Parathyroid adenoma (tissue), 2 donors: Measurements from ENCODE around the gene PLXNC1.

Experiments
- H2AFZ ChIP-seq: fragments of 300-600 bp; sonication (generic); one replicate; pipeline ENCODE4 v1.7.0; 2017; ENCODE audit warnings: antibody characterized with exemption, mild to moderate bottlenecking
- H3K27ac ChIP-seq: fragments of 300-600 bp; sonication (generic); one replicate; pipeline ENCODE4 v1.7.0; 2017
- H3K27me3 ChIP-seq: fragments of 300-600 bp; sonication (generic); one replicate; pipeline ENCODE4 v1.7.0; 2017; ENCODE audit warnings: low read length; ENCODE audit not compliant: control insufficient read depth, insufficient read depth
- H3K36me3 ChIP-seq: fragments of 300-600 bp; sonication (generic); one replicate; pipeline ENCODE4 v1.7.0; 2017; ENCODE audit warnings: low read length; ENCODE audit not compliant: control insufficient read depth, insufficient read depth
- H3K4me1 ChIP-seq: fragments of 300-600 bp; sonication (generic); one replicate; pipeline ENCODE4 v1.7.0; 2017; ENCODE audit warnings: control low read depth
- H3K4me2 ChIP-seq: fragments of 300-600 bp; sonication (generic); one replicate; pipeline ENCODE4 v1.7.0; 2017; ENCODE audit warnings: low read length
- H3K4me3 ChIP-seq: fragments of 300-600 bp; sonication (generic); one replicate; pipeline ENCODE4 v1.7.0; 2017; ENCODE audit warnings: low read depth, low read length
- H3K79me2 ChIP-seq: fragments of 300-600 bp; sonication (generic); one replicate; pipeline ENCODE4 v1.7.0; 2017; ENCODE audit warnings: control low read depth
- H3K9ac ChIP-seq: fragments of 300-600 bp; sonication (generic); one replicate; pipeline ENCODE4 v1.7.0; 2017; ENCODE audit warnings: mild to moderate bottlenecking
- H3K9me3 ChIP-seq: fragments of 300-600 bp; sonication (generic); one replicate; pipeline ENCODE4 v1.7.0; 2017; ENCODE audit warnings: low read length; ENCODE audit not compliant: control insufficient read depth
- TF ChIP-seq, protein P1 (sequence below): fragments of 300-600 bp; sonication (generic); IDR thresholded peaks from one replicate; pipeline ENCODE4 v1.7.0; 2017; ENCODE audit warnings: antibody characterized with exemption, mild to moderate bottlenecking
- donor health status: primary hyperparathyroidism.

PLXNC1 gene

DNA sequence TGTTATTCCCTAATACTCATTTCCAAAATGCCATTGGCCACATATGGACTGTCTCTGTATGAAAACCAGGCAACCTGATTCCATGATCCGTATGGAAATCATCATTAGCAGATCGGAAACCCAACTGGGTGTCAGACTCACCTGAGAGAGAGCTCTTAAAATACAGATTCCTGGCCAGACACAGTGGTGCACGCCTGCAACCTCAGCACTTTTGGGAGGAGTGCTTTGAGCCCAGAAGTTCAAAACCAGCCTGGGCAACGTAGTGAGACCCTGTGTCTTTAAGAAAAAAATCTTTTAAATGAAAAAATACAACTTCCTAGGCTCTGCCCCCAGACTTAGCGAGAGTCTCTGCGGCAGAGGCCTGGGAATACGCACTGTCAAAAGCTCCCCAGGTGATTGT, 37.4 kb downstream of the PLXNC1 start:
- no peak overlapping the region for H2AFZ ChIP-seq
- H3K4me2 ChIP-seq, result no peak overlapping the region
- no peaks in the 10 kb centered on the region for H3K9me3 ChIP-seq
- no peak overlapping the region for H3K27ac ChIP-seq
- no peaks in the 10 kb centered on the region for H3K36me3 ChIP-seq
- no peaks in the 10 kb centered on the region for H3K27me3 ChIP-seq
- no peaks in the 10 kb centered on the region for H3K79me2 ChIP-seq
- H3K4me1 ChIP-seq, result no peaks in the 10 kb centered on the region
- no peak overlapping the region for H3K9ac ChIP-seq
- no peak overlapping the region for H3K4me3 ChIP-seq
- TF ChIP-seq, protein P1, sequence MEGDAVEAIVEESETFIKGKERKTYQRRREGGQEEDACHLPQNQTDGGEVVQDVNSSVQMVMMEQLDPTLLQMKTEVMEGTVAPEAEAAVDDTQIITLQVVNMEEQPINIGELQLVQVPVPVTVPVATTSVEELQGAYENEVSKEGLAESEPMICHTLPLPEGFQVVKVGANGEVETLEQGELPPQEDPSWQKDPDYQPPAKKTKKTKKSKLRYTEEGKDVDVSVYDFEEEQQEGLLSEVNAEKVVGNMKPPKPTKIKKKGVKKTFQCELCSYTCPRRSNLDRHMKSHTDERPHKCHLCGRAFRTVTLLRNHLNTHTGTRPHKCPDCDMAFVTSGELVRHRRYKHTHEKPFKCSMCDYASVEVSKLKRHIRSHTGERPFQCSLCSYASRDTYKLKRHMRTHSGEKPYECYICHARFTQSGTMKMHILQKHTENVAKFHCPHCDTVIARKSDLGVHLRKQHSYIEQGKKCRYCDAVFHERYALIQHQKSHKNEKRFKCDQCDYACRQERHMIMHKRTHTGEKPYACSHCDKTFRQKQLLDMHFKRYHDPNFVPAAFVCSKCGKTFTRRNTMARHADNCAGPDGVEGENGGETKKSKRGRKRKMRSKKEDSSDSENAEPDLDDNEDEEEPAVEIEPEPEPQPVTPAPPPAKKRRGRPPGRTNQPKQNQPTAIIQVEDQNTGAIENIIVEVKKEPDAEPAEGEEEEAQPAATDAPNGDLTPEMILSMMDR, result no peak

DNA sequence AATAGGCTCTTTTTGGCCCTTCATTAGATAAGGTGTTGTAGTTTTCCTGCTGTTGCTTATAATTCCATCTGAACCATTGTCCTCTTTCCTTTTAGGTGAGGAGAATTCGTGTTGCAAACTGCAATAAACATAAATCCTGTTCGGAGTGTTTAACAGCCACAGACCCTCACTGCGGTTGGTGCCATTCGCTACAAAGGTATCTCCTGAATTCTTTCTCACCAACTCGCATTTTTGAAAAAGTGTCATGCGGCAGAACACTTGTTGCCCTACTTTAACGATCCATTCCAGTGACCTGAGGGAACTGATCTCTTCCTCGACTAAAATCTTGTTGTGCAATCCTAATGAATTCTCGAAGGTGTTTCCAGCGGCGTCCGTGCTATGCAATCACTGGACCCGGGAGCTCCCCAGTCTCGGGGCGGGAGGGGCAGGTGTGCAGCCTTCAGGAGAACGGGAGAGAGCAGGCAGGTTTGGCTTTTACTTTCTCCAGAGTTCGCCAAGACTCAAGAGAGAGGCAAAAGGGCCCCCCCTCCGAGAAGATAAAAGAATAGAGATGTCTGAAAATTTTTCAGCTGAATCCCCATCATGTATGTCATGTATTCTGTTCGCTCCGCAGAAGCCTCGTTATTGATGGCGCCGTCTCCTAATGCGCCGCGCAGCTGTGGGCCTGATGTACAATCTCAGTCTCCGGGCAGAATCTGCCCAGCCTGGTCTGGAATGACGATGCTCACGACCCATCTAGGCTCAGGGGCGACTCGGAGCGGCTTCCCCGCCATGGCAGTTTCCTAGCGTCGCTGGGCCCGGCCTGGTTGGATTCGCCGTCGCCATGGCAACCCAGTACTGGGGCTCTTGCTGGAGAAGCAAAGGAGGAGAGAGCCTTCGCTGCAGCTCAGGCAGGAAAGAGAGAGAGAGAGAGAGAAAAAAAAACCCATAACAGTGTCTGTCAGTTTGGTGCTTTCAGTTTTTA, 38.2 kb downstream of the PLXNC1 start:
- TF ChIP-seq, protein P1, result no peak
- no peaks in the 10 kb centered on the region for H3K36me3 ChIP-seq
- no peak overlapping the region for H3K9ac ChIP-seq
- no peak overlapping the region for H3K4me3 ChIP-seq
- H3K9me3 ChIP-seq, result no peaks in the 10 kb centered on the region
- H3K4me2 ChIP-seq, result no peak overlapping the region
- H3K27me3 ChIP-seq, result no peaks in the 10 kb centered on the region
- H3K27ac ChIP-seq, result no peak overlapping the region
- H3K4me1 ChIP-seq, result no peaks in the 10 kb centered on the region
- no peaks in the 10 kb centered on the region for H3K79me2 ChIP-seq
- H2AFZ ChIP-seq, result peak overlapping the region; percentile 56

DNA sequence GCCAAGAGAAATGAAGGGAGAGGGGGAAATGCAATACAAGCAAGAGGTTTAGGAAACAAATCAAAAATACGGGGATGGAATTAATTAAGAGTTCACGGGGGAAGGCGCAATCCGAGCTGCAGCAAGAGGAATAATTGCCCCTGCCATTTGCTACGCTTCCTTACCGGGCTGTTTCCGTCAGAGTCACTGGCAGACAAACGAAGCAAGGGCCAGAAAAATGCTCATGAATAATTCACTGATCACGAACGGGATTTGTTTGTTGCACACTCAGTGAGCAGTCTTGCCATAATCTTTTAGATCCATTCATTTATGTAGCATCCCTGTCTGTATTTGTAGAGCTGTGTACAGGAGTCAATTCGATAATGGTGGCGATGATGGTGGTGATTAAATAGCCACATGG, 39.0 kb downstream of the PLXNC1 start:
- no peaks in the 10 kb centered on the region for H3K9me3 ChIP-seq
- H3K79me2 ChIP-seq, result no peaks in the 10 kb centered on the region
- TF ChIP-seq, protein P1, result no peak
- no peak overlapping the region for H3K9ac ChIP-seq
- H3K27me3 ChIP-seq, result no peaks in the 10 kb centered on the region
- H3K36me3 ChIP-seq, result no peaks in the 10 kb centered on the region
- H3K27ac ChIP-seq, result no peak overlapping the region
- H3K4me2 ChIP-seq, result no peak overlapping the region
- no peaks in the 10 kb centered on the region for H3K4me1 ChIP-seq
- H2AFZ ChIP-seq, result peak overlapping the region; percentile 56
- H3K4me3 ChIP-seq, result no peak overlapping the region

DNA sequence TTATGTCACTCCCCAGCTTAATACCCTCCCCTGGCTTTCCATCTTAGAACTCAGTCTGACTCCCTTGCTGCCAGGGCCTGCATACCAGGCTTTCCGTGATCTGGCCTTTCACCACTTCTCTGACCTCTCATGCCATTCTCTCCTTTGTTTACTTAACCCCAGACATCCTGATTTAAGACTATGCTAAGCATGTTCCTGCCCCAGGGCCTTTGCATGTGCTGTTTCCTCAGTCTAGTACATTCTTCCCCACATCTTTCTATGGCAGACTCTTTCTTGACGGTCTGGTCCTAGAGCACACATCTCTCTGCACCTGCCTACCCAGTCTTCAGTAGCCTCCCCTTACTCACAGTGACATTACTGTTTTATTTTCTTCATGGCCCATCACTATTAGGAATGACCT, 42.2 kb downstream of the PLXNC1 start:
- Histone ChIP-seq H3K27ac (no peak overlapping the region), H2AFZ (no peak overlapping the region), H3K9me3 (no peaks in the 10 kb centered on the region), H3K4me1 (no peaks in the 10 kb centered on the region), H3K36me3 (no peaks in the 10 kb centered on the region), H3K4me3 (no peak overlapping the region), H3K79me2 (no peaks in the 10 kb centered on the region), H3K4me2 (no peak overlapping the region), H3K27me3 (no peaks in the 10 kb centered on the region), H3K9ac (no peak overlapping the region)
- TF ChIP-seq, protein P1, result no peak

DNA sequence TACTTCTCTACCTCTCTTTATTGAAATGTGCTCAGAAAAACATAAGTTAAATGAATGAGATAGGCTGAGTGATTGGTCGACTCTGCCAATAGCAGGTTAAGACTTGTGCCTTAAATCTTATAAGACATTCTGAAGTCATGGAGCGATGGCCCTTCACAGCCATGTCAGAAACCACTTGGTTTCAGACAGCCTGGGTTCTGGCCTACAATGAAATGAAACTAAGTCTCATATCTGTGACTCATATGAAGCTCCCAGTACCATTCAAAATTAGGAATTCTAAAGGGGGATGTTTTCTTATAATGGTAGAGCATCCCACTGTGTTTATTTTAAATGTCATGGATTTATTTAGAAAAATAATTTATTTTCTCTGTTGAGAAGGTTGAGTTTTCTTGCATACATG, 42.6 kb downstream of the PLXNC1 start:
- H3K4me1 ChIP-seq, result no peaks in the 10 kb centered on the region
- H3K79me2 ChIP-seq, result no peaks in the 10 kb centered on the region
- H3K4me3 ChIP-seq, result no peak overlapping the region
- no peaks in the 10 kb centered on the region for H3K36me3 ChIP-seq
- TF ChIP-seq, protein P1, result no peak
- H3K27me3 ChIP-seq, result no peaks in the 10 kb centered on the region
- H3K27ac ChIP-seq, result no peak overlapping the region
- no peak overlapping the region for H3K4me2 ChIP-seq
- no peak overlapping the region for H3K9ac ChIP-seq
- no peaks in the 10 kb centered on the region for H3K9me3 ChIP-seq
- no peak overlapping the region for H2AFZ ChIP-seq
